ENCODE data around the gene ABCF2.

The ABCF2 gene

GRCh38 chr7:151243408-151244195 lies 16.6 kb upstream of the ABCF2 start:
- H3K9me3 ChIP-seq = no peaks in the 10 kb centered on the region
- no peaks in the 10 kb centered on the region for H3K27me3 ChIP-seq
- no peak for DNase-seq
- H3K4me3 ChIP-seq = no peak overlapping the region
- H3K27ac ChIP-seq = no peak overlapping the region
- H3K4me1 ChIP-seq = peaks cover 0 to 51% (median 45%) of the 10 kb centered on the region in 4 donors
- TF ChIP-seq CTCF (IDR thresholded peaks at IDR 0.05) = no peak
- peaks cover 15 to 45% (median 38%) of the 10 kb centered on the region in 3 donors for H3K36me3 ChIP-seq
- intact Hi-C loops (cut with DNase I; ENCODE audit: low total_unique reads) = no loop called here

DNA sequence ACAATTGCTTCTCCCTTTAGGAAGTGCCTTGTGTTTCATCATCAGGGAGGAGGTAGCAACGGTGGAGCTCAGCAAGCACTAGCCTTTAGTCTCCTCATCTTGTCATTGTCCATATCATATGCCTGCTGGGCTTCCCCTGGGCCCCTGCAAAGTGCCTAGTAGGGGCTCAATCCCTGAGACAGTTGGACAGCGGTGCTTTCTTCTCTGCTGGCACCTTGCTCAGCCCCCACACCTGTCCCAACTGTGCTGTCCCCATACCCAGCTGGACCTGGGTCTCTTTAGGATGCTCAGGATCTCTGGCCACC lies 16.0 kb upstream of the ABCF2 start:
- no peak overlapping the region for H3K4me3 ChIP-seq
- DNase-seq = no peak
- peaks cover 21 to 51% (median 44%) of the 10 kb centered on the region in 3 donors for H3K36me3 ChIP-seq
- H3K4me1 ChIP-seq = peaks cover 0 to 51% (median 45%) of the 10 kb centered on the region in 4 donors
- H3K9me3 ChIP-seq = no peaks in the 10 kb centered on the region
- intact Hi-C loops (cut with DNase I; ENCODE audit: low total_unique reads) = no loop called here
- TF ChIP-seq CTCF (IDR thresholded peaks at IDR 0.05) = no peak
- no peaks in the 10 kb centered on the region for H3K27me3 ChIP-seq
- H3K27ac ChIP-seq = no peak overlapping the region

DNA sequence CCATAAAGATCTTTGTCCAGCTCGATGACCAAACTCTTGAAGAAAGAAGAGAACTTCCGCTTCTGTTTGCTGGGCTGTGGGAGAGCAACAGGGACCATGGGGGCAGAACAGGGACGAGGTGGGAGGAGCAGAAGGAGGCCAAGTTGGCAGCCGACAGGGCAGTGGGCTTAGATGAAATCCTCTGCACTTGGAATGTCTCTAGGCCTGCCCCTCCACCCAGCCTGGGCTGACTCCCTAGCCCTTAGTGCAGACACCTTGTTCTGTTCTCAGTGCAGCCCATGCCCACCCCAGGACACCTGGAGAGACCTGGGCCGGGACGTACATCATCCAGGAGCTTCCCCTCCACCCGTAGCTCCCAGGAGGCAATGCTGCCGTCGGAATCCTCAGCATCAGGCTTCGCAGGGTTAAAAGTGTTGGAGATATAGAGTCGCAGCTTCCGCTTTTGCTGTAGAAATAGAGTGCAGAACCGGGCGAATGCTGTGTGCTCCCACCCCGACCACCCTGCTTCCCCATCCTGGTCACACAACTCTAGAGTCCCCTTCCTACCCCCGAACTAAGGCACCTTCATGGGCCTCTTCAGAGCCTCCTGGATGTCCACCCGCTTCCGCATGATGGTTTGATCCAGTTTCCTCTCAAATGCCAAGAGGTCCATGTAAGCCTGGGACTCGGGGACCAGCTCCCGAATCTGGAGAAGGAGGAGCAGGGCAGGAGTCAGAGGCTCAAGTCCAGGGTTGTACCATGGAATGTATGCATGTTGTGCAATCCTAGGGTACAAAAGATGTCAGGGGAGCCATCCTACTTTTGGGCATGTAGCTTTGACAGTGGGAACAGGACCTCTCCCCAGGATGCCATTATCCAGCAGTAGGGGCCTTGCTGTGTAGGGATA lies 15.4 kb upstream of the ABCF2 start:
- H3K9me3 ChIP-seq = no peaks in the 10 kb centered on the region
- peaks cover 0 to 46% (median 40%) of the 10 kb centered on the region in 4 donors for H3K4me1 ChIP-seq
- H3K27me3 ChIP-seq = no peaks in the 10 kb centered on the region
- no peak overlapping the region for H3K27ac ChIP-seq
- H3K4me3 ChIP-seq = no peak overlapping the region
- intact Hi-C loops (cut with DNase I; ENCODE audit: low total_unique reads) = no loop called here
- TF ChIP-seq CTCF (IDR thresholded peaks at IDR 0.05) = no peak
- no peak for DNase-seq
- peaks cover 26 to 57% (median 50%) of the 10 kb centered on the region in 3 donors for H3K36me3 ChIP-seq

DNA sequence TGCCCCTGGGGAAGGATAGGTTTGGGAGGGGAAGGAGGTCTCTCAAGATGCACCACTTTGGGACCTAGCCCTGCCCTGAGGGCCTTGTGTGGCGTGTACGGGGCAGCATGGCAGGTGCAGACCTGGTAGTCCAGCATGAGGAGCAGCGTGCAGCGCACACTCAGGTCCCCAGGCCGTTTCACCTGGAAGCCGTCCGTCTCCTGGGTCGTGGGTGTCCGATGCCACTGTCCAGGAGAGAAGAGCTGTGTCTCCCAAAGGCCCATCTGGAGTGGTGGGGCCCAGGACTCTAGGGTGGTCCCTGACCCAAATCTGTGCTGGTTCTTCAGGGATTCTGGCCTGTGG lies 14.7 kb upstream of the ABCF2 start:
- Histone ChIP-seq H3K4me1 (peaks cover 0 to 39% (median 33%) of the 10 kb centered on the region in 4 donors), H3K27ac (no peak overlapping the region), H3K4me3 (no peak overlapping the region), H3K27me3 (no peaks in the 10 kb centered on the region), H3K9me3 (no peaks in the 10 kb centered on the region), H3K36me3 (peaks cover 26 to 64% (median 56%) of the 10 kb centered on the region in 3 donors)
- no peak for DNase-seq
- intact Hi-C loops (cut with DNase I; ENCODE audit: low total_unique reads) = no loop called here
- no peak for TF ChIP-seq CTCF (IDR thresholded peaks at IDR 0.05)

- DNase-seq = peak in 1 of 2 donors; percentile 42
- intact Hi-C loops (cut with DNase I; ENCODE audit: low total_unique reads) = no loop called here
- H3K27ac ChIP-seq = no peak overlapping the region
- H3K9me3 ChIP-seq = no peaks in the 10 kb centered on the region
- no peak overlapping the region for H3K4me3 ChIP-seq
- H3K4me1 ChIP-seq = peaks cover 0 to 34% (median 27%) of the 10 kb centered on the region in 4 donors
- no peaks in the 10 kb centered on the region for H3K27me3 ChIP-seq
- peaks cover 29 to 69% (median 62%) of the 10 kb centered on the region in 3 donors for H3K36me3 ChIP-seq
- no peak for TF ChIP-seq CTCF (IDR thresholded peaks at IDR 0.05)
Observed at GRCh38 chr7:151240942-151241754, 14.1 kb upstream of the ABCF2 start.

Data from tibial artery (tissue), 4 donors.